Measurements from ENCODE around the gene EFCAB9.

- TF ChIP-seq REST (IDR thresholded peaks at IDR 0.05; ENCODE audit: insufficient read depth in 1 of 2, low read depth in 2 of 2, low read length in 2 of 2) (no peak), POLR2AphosphoS5 (IDR thresholded peaks at IDR 0.05; ENCODE audit: low read depth, low read length) (no peak), SIN3A (IDR thresholded peaks at IDR 0.05; ENCODE audit: borderline replicate concordance, insufficient read depth, low read length) (no peak), TAF1 (IDR thresholded peaks at IDR 0.05; ENCODE audit: borderline replicate concordance, insufficient read depth, low read length) (no peak)
Measured at GRCh38 chr5:172199446-172199845, 5.5 kb downstream of the EFCAB9 start.

Data from PFSK-1 (cell line).